GM12874 (cell line): ENCODE results near the gene SMIM10L1.

Experiments used
- TF ChIP-seq, protein P1 (sequence below): IDR thresholded peaks from 2 replicates; pipeline ENCODE4 v1.5.1; 2011; ENCODE audit warnings: low read depth, mild to moderate bottlenecking, control low read depth, low read length, moderate library complexity; ENCODE audit not compliant: insufficient read depth

The SMIM10L1 gene

GRCh38 chr12:11143352-11143751, 27.6 kb upstream of the SMIM10L1 start:
- TF ChIP-seq, protein P1, sequence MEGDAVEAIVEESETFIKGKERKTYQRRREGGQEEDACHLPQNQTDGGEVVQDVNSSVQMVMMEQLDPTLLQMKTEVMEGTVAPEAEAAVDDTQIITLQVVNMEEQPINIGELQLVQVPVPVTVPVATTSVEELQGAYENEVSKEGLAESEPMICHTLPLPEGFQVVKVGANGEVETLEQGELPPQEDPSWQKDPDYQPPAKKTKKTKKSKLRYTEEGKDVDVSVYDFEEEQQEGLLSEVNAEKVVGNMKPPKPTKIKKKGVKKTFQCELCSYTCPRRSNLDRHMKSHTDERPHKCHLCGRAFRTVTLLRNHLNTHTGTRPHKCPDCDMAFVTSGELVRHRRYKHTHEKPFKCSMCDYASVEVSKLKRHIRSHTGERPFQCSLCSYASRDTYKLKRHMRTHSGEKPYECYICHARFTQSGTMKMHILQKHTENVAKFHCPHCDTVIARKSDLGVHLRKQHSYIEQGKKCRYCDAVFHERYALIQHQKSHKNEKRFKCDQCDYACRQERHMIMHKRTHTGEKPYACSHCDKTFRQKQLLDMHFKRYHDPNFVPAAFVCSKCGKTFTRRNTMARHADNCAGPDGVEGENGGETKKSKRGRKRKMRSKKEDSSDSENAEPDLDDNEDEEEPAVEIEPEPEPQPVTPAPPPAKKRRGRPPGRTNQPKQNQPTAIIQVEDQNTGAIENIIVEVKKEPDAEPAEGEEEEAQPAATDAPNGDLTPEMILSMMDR, result no peak

GRCh38 chr12:11144297-11144696, 26.7 kb upstream of the SMIM10L1 start:
- TF ChIP-seq, protein P1, result no peak

- TF ChIP-seq, protein P1, result no peak
Observed at GRCh38 chr12:11147420-11147819, 23.6 kb upstream of the SMIM10L1 start.

GRCh38 chr12:11150832-11151231, 20.2 kb upstream of the SMIM10L1 start:
- TF ChIP-seq, protein P1, result no peak

- TF ChIP-seq, protein P1, result no peak
Observed at GRCh38 chr12:11152725-11153124, 18.3 kb upstream of the SMIM10L1 start.

DNA sequence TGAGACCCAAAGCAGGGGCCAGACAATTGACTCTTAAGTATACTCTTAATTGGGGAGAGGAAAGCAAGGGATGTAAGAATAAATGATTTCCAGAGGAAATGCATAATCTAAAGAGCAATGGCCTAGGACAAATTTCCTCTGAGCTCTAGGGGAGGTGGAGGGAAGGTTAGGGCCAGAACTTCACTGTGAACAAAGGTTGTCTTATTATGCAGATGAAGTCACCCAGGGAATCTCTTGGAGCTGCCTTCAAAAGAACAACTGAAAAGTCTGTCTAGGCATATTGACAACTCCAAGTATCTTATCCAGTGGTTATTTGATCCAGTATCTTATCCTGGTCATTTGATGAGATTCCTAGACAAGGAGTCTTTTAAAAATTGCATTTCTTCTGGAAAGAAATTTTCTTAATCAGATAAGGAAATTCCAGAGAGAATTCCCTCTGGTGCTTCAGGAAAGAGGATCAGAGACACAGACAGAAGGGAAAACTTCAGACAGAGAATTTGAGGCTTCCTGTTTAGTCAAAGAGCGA, 16.5 kb upstream of the SMIM10L1 start:
- TF ChIP-seq, protein P1, result no peak

GRCh38 chr12:11158885-11159444, 12.0 kb upstream of the SMIM10L1 start:
- TF ChIP-seq, protein P1, result no peak
